Stimulated activated CD4-positive, alpha-beta T cell treated with anti-CD3 and anti-CD28 coated beads, Interleukin-2, amount 100 ng/mL, for 4 hours (primary cell): Measurements from ENCODE around the gene CELSR3.

Experiments used
- DNase-seq: peaks from one replicate; pipeline ENCODE4 v3.0.0-alpha.2; 2020; ENCODE audit warnings: low read depth

Gene CELSR3

GRCh38 chr3:48661501-48662144, 1.1 kb downstream of the CELSR3 start:
- DNase-seq = peak; percentile 41

DNA sequence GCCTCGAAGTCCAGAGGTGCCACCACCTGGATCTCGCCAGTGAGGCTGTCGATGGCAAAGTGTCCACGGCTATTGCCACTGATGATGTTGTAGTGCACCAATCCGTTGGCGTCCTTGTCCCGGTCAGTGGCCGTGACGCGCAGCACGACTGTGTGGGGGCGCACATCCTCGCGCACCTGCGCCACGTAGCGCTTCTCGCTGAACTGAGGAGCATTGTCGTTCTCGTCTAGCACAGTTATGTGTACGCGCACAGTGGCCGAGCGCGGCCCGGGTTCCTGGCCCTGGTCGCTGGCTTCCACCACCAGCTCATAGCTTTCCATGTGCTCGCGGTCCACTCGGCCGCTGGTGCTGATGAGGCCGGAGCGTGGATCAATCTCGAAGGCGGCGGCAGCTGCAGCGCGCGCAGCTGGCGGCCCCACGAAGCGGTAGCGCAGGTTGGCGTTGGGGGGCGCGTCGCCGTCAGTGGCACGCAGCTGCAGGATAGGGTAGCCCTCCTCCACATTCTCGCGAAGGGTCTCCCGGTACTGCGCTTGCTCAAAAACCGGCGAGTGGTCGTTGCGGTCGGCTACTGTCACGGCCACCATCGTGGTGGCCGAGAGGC, 1.8 kb downstream of the CELSR3 start:
- DNase-seq = no peak

GRCh38 chr3:48656841-48657281, 5.8 kb downstream of the CELSR3 start:
- no peak for DNase-seq

DNA sequence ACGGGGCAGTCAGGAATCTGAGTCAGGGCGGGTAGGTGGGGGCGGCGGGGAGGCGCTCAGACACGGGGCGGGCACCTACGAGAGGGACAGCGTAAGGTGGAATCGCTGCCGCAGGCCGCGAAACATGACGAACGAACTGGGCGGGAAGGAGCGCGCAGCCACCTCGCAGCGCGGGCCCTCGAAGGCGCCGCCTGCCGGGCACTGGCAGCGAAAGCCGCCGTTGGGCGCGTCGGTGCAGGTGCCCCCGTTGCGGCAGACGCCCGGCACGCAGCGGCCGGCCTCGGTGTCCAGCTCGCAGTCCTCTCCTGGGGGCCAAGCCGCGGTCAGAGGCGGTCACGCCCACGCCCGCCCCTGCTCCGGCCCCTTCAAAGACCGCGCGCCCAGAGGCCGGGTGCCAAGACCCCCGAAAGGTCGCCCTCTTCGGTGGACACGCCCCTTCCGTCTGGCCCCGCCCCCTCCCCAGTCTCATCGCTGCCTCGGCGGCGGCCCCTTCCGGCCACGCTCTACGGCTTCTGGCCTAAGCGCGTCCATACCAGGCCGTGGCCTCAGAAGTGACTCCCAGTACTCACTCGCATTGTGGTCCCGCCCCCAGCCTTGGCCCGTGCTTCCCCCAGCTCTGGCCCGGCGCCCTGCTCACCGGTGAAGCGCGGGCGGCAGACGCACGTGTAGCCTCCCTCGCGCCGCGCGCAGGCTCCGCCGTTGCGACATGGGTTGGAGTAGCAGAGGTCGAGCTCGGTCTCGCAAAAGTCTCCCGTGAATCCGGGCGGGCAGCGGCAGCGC, 6.4 kb downstream of the CELSR3 start:
- peak; percentile 82 for DNase-seq

DNA sequence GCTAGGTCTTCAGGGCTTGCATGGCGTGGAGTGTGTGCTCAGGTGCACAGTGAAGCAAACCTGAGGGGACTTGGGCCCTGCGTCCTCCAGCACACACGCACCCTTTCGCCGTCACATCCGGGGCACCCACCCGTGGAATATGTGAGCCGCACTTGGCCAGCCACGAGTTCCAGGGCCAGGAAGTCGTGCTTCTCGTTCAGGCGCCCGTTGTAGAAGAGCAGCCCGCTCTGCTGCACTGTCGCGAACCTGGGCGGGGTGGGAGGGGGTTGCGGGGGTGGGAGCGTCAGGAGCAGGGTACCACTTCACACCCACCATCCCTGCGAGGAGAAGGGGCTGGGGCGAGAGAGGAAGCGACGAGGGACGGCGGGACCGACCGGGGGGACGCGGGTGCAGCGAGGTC, 7.1 kb downstream of the CELSR3 start:
- peak; percentile 63 for DNase-seq

- DNase-seq = no peak
Measured at GRCh38 chr3:48655063-48655462, 7.6 kb downstream of the CELSR3 start.

GRCh38 chr3:48652923-48653715, 9.6 kb downstream of the CELSR3 start:
- DNase-seq = no peak

DNA sequence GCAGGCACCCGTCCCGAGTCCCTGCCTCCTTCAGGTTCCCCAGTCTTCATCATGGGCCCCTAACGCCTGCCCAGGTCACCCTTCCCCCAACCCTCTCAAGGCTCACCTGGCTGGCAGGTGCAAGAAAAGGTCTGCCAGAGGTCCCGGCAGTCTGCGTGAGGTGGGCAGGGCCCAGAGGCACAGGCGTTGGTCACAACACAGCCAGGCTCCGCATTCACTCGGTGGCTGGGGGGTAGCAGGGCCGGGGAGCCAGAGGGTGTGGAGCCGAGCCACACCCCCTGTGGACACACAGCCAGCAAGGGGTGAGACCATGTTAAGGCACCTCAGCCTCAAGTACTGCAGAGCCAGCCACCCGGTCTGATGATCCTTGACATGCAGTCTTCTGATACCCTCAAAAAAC, 10.9 kb downstream of the CELSR3 start:
- no peak for DNase-seq

- DNase-seq = no peak
Measured at GRCh38 chr3:48650723-48651122, 12.0 kb downstream of the CELSR3 start.

GRCh38 chr3:48648188-48648850, 14.4 kb downstream of the CELSR3 start:
- no peak for DNase-seq

DNA sequence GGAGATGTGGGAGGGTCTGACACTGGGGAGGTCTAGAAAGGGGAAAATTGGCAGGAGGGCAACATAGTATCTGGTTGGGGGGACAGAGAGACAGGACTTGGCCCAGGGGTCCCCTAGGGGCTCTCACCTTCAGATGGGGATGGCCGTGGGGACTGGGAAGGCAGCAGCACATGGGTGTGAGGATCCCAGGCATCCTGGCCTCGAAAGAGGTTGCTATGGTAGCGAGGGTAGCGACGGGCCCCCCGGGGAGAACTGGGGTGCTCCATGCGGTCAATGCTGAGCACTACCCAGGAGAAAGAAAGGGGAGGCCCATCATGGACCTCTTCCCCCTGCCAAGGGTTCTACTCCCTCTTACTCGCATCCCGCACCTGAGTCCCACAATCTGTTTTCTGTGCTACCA, 15.0 kb downstream of the CELSR3 start:
- no peak for DNase-seq

DNA sequence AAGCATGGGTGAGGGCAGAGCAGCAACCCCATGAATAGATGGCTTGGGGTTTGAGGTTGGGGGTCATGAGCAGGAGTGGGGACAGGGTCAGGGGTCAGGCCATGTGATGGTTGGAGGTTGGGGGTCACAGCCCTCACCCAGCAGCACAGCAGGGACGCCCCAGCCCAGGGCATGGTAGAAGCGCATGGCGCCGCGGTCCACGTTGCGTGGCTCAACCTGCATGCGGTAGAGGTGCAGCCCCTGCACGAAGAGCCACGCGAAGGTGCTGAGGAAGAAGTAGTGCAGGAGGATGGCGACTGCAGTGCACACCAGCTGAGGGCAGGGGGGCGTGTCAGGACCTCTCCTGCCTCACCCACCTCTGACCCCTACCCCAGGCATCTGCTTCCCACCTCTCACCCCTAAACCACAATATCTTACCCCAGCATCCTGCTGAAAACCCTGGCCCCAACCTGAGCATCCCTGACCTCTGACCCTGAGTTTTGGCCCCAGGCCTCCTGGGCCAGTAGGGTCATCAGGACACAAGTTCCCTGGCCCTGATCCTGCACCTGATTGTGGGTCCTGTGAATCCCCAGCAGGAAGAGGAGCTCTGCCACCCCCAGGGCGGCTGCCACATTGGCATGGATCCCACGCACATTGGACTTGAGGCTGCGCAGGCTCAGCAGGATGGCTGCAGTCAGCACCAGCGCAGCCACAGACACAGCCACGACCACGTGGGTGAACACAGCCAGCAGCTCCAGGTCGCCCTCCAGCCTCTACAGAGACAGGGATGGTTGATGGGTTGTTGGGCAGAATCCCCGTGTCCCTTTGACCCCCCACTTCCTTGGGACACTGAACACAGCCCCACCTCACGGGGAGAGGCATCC, 17.6 kb downstream of the CELSR3 start:
- no peak for DNase-seq

DNA sequence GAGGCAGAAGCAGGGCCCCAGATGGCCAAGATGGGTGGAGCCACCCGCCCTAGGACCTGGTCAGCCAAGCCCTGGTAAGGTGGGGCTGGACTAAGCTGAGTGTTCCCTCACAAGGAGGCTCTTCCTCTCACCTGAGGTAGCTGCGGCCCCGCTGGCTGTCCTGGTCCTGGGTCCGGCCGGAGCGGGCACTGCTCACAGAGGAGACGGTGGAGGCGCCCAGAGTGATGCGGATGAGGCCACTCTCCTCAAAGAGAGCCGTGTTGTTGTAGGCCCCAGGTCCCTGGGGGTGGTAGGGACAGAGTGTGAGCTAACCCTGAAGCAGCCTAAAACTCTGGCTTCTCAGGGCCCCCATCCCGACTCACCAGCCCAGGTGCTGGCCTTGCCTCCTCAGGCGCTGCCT, 20.1 kb downstream of the CELSR3 start:
- no peak for DNase-seq

DNA sequence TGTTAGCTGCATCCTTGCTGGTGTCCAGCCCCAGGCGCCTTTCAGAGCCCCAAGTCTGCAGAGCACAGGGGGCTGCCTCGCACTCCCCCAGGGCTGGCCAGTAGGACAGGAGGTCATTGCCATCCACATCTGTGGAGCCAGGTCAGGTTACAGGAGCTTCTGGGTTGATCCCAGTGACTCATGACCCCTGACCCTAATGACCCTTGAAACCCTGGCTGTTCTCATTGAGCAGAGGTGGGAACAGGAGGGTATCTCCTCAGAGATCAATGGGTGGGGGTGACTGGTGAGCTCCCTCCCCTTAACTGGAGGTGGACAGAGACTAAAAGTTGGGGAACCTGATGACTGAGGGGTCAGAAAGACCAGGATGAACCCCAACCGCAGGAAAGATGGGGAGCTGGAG, 21.3 kb downstream of the CELSR3 start:
- DNase-seq = no peak

GRCh38 chr3:48639944-48640606, 22.6 kb downstream of the CELSR3 start:
- DNase-seq = no peak

- no peak for DNase-seq
Measured at GRCh38 chr3:48637305-48637704, 25.4 kb downstream of the CELSR3 start.

- no peak for DNase-seq
Measured at GRCh38 chr3:48636149-48636655, 26.5 kb downstream of the CELSR3 start.

- peak; percentile 87 for DNase-seq
Measured at GRCh38 chr3:48635222-48636021, 27.3 kb downstream of the CELSR3 start, which contains the start of gene SLC26A6. SLC26A6 (minus strand) TSS chr3:48635461; CDS start chr3:48635393, 68 bp downstream.

- DNase-seq = peak; percentile 61
Measured at GRCh38 chr3:48634661-48635221, 27.9 kb downstream of the CELSR3 start.
